GM18868 (cell line): ENCODE results near the gene XYLT2.
"Not testable (repeated sequence)": the region's sequence is repeated elsewhere in the genome, so short reads cannot be mapped to it uniquely, and the experiment has no call there.

ENCODE experiments used
- ATAC-seq: cut with Tn5 transposase; IDR thresholded peaks from one replicate; pipeline ENCODE4 v1.9.1; 2021; ENCODE audit warnings: mild to moderate bottlenecking, moderate library complexity; ENCODE audit not compliant: unreplicated experiment

XYLT2 gene

DNA sequence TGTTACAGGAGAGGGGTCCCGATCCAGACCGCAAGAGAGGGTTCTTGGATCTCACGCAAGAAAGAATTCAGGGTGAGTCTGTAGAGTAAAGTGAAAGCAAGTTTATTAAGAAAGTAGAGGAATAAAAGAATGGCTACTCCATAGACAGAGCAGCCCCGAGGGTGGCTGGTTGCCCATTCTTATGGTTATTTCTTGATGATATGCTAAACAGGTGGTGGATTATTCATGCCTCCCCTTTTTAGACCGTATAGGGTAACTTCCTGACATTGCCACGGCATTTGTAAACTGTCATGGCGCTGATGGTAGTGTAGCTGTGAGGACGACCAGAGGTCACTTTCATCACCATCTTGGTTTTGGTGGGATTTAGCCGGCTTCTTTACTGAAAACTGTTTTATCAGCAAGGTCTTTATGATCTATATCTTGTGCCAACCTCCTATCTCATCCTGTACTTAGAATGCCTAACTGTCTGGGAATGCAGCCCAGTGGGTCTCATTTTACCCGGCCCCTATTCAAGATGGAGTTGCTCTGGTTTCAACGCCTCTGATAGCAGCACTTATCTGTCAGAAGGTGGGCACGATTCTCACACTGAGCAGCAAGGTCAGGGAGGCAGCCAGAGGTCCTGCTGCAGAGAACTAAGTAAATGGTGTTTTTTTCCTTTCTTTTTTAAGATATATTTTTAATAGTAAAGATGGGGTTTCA is 26.5 kb upstream of the XYLT2 start:
- ATAC-seq = no peak

DNA sequence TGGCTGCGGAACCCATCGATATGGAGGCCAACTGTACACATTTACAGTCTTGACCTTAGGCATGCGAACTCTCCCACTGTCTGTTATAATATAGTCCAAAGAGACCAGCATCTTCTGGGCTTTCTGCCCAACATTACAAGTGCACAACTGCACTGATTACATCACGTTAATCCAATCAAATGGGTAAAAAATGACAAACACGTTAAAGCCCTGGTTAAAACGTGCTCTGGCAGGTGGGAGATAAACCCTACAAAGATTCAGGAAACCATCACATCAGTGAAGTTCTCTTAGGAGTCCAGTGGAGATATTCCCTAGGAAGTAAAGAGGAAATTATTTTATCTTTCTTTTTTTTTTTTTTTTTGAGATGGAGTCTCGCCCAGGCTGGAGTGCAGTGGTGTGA is 23.7 kb upstream of the XYLT2 start:
- ATAC-seq = no peak

DNA sequence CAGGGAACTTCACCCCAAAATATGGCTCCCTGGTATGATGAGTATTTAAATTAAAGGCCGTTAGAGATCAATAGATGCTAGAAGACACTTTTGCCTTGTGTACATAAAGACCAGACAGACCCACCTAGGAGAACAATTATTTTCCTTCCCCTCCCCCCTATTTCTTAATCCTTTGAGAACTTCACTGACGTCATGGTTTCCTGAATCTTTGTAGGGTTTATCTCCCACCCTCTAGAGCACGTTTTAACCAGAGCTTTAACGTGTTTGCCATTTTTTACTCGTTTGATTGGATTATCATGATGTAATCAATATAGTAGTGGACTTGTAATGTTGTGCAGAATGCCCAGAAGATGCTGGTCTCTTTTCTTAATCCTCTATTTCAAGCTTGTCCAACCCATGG is 22.9 kb upstream of the XYLT2 start:
- ATAC-seq = no peak

- no peak for ATAC-seq
These were observed 20.0 kb upstream of the XYLT2 start for GRCh38 chr17:50325906-50326305.

GRCh38 chr17:50326831-50327364 is 19.0 kb upstream of the XYLT2 start:
- ATAC-seq = no peak

GRCh38 chr17:50328363-50329325 is 17.3 kb upstream of the XYLT2 start:
- ATAC-seq = no peak

- ATAC-seq = no peak
These were observed 16.2 kb upstream of the XYLT2 start for GRCh38 chr17:50329716-50330115.

DNA sequence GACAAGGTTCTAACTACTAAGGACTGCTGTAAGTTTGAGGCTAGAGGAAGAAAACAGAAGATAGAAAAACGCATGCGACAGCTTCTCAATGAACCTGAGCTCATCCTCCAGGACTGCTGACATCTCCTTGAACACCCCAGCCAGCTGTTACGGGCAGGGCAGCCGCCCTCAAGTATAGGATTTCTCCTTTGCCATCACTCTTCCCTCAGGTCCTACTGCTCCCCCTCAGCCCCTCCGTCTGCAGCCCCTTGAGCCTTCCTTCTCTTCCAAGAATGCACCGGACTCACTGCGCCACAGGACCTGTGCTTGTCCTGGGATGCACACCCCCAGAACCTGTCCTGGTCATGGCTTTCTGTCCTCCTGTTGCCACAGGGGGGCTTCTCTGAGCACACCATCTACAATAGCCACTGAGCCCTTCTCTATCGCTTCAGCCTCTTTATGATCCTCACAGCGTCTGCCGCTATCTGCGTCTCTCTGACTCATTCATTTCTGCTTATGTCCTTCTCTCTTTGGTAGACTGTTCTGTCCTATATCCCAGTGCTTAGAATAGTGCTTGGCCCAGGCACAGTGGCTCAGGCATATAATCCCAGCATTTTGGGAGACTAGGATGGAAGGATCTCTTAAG is 15.7 kb upstream of the XYLT2 start:
- ATAC-seq = no peak

- no peak for ATAC-seq
These were observed 14.7 kb upstream of the XYLT2 start for GRCh38 chr17:50331085-50331791.

- no peak for ATAC-seq
These were observed 13.7 kb upstream of the XYLT2 start for GRCh38 chr17:50332196-50332595.

- not testable (repeated sequence) for ATAC-seq
These were observed 12.5 kb upstream of the XYLT2 start for GRCh38 chr17:50333291-50334057.

- no peak for ATAC-seq
These were observed 8.0 kb upstream of the XYLT2 start for GRCh38 chr17:50337956-50338355.

DNA sequence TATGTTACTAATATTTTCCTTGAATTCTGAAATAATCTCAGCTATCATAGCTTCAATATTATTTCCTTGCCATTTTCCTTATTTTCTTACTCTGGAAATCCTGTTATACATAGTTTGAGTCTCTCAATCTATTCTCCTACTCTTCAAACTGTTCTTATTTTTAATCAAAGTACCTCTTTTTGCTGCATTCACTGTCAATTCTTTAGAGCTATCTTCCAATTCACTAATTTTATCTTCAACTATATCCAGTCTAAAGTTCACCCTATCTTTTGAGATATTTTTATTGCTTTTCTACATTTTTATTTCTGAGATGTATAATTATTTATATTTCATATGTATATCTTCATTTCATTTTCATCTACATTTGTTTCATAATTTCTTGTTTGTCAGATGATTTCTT is 7.3 kb upstream of the XYLT2 start:
- ATAC-seq = no peak

GRCh38 chr17:50339381-50339780 is 6.5 kb upstream of the XYLT2 start:
- no peak for ATAC-seq

DNA sequence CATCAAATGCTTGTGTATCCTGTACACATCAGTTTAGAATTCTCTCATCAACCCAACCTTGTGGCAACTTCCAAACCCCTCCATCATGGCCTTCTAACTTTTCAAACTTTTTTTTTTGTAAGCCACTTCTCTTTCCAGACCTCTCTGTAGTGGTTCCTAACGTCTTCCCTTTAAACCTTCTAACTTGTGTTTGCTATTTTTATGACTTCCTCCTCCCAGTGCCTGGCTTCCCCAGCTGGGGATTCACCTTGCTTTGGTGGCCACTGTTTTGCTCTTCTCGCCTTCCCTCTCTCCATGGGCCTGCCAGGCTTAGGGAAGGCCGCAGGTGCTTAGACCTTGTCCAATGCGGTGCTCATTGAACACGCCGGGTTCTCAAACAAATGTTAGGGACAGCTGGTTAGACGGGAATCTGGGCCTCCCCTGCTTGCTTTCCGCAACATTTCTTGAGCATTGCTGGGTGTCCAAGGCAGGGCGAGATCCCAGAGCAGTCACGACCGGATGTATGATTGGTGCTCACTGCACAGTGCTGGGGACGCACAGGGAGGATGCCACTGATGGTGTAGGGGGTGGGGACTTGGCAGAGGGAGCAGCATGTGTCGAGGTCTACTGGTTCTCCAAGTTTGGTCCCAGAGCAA is 1.1 kb upstream of the XYLT2 start:
- ATAC-seq = no peak

- peak; percentile 57 for ATAC-seq
These were observed 589 bp downstream of the XYLT2 start for GRCh38 chr17:50346313-50347116.

GRCh38 chr17:50347117-50347893 is 1.4 kb downstream of the XYLT2 start:
- ATAC-seq = no peak

- ATAC-seq = no peak
These were observed 2.0 kb downstream of the XYLT2 start for GRCh38 chr17:50347894-50348291.
